GM23338 (cell line): Measurements from ENCODE around the gene SEZ6. TPM values are rescaled to one million over a fixed set of nuclear protein-coding genes. Genes with fewer than 3 reads are reported as not detected.

Experiments
- ATAC-seq: fragments of 200-7000 bp; cut with Tn5 transposase; 3 replicates; pipeline ENCODE4 v1.9.1; 2020
- DNase-seq: peaks from one replicate; pipeline ENCODE4 v3.0.0-alpha.2; 2015; ENCODE audit warnings: low spot score
- H2AFZ ChIP-seq: fragments of 200-600 bp; sonication (generic); 2 replicates; pipeline ENCODE4 v1.8.0; 2016; ENCODE audit warnings: antibody characterized with exemption, mild to moderate bottlenecking, moderate library complexity
- H3F3A ChIP-seq: fragments of 200-600 bp; sonication (generic); replicated peaks from 2 replicates; pipeline ENCODE4 v1.8.0; 2017; ENCODE audit warnings: antibody characterized with exemption, mixed run types, low read depth
- H3K27ac ChIP-seq: fragments of 200-600 bp; sonication (generic); 2 replicates; pipeline ENCODE4 v1.6.1; 2016; ENCODE audit warnings: low read depth
- H3K27me3 ChIP-seq: fragments of 200-600 bp; sonication (generic); 2 replicates; pipeline ENCODE4 v1.8.0; 2016; ENCODE audit warnings: mild to moderate bottlenecking, mixed run types, moderate library complexity; ENCODE audit not compliant: insufficient read depth
- H3K36me3 ChIP-seq: fragments of 200-600 bp; sonication (generic); 2 replicates; pipeline ENCODE4 v1.8.0; 2016; ENCODE audit warnings: mild to moderate bottlenecking; ENCODE audit not compliant: insufficient read depth
- H3K4me1 ChIP-seq: fragments of 200-600 bp; sonication (generic); 2 replicates; pipeline ENCODE4 v1.8.0; 2016; ENCODE audit warnings: mild to moderate bottlenecking, moderate library complexity; ENCODE audit not compliant: insufficient read depth
- H3K4me2 ChIP-seq: fragments of 200-600 bp; sonication (generic); 2 replicates; pipeline ENCODE4 v1.7.1; 2017; ENCODE audit warnings: mixed run types
- H3K4me3 ChIP-seq: fragments of 200-600 bp; sonication (generic); 2 replicates; pipeline ENCODE4 v1.6.1; 2016; ENCODE audit warnings: mixed run types
- H3K79me2 ChIP-seq: fragments of 200-600 bp; sonication (generic); replicated peaks from 2 replicates; pipeline ENCODE4 v1.8.0; 2017; ENCODE audit warnings: mild to moderate bottlenecking; ENCODE audit not compliant: insufficient read depth
- H3K9me2 ChIP-seq: fragments of 200-600 bp; sonication (generic); 2 replicates; pipeline ENCODE4 v1.8.0; 2017; ENCODE audit not compliant: insufficient read depth
- H4K20me1 ChIP-seq: fragments of 200-600 bp; sonication (generic); replicated peaks from 2 replicates; pipeline ENCODE4 v1.8.0; 2017; ENCODE audit warnings: mild to moderate bottlenecking; ENCODE audit not compliant: insufficient read depth
- H3K27ac Mint-ChIP-seq: 2 replicates; pipeline ENCODE4 v1.8.0; 2020; ENCODE audit warnings: inconsistent platforms, mild to moderate bottlenecking, moderate library complexity, mixed read lengths
- H3K27me3 Mint-ChIP-seq: 3 replicates; pipeline ENCODE4 v1.8.0; 2022; ENCODE audit warnings: low read depth, mild to moderate bottlenecking, moderate library complexity, mixed read lengths, inconsistent platforms; ENCODE audit not compliant: insufficient read depth, poor library complexity
- H3K36me3 Mint-ChIP-seq: 3 replicates; pipeline ENCODE4 v1.8.0; 2021; ENCODE audit warnings: low read depth, mild to moderate bottlenecking, inconsistent platforms, moderate library complexity, mixed read lengths
- H3K4me1 Mint-ChIP-seq: 3 replicates; pipeline ENCODE4 v1.8.0; 2020; ENCODE audit warnings: mild to moderate bottlenecking, inconsistent platforms, mixed read lengths
- H3K4me3 Mint-ChIP-seq: 3 replicates; pipeline ENCODE4 v1.8.0; 2021; ENCODE audit warnings: moderate library complexity, mild to moderate bottlenecking, inconsistent platforms, mixed read lengths
- H3K9me3 Mint-ChIP-seq: 3 replicates; pipeline ENCODE4 v1.8.0; 2020; ENCODE audit warnings: moderate library complexity, mild to moderate bottlenecking, inconsistent platforms, mixed read lengths
- CREB1 ChIP-seq: fragments of 250-450 bp; sonication (Bioruptor Pico); IDR thresholded peaks from 2 replicates; pipeline ENCODE4 v1.5.0; 2020; ENCODE audit warnings: low read depth, mild to moderate bottlenecking, moderate library complexity
- EZH2 ChIP-seq: fragments of 200-600 bp; sonication (generic); IDR thresholded peaks from one replicate; pipeline ENCODE4 v1.8.0; 2017; ENCODE audit warnings: antibody characterized with exemption, mild to moderate bottlenecking, low read depth; ENCODE audit not compliant: unreplicated experiment
- EZH2phosphoT487 ChIP-seq: fragments of 200-600 bp; sonication (generic); IDR thresholded peaks from one replicate; pipeline ENCODE4 v1.8.1; 2018; ENCODE audit warnings: antibody characterized with exemption; ENCODE audit not compliant: unreplicated experiment
- JUNB ChIP-seq: IDR thresholded peaks from one replicate; pipeline ENCODE4 v1.6.1; 2016; ENCODE audit warnings: antibody characterized with exemption; ENCODE audit not compliant: unreplicated experiment
- NANOG ChIP-seq: IDR thresholded peaks from 2 replicates; pipeline ENCODE4 v1.6.1; 2016; ENCODE audit warnings: antibody characterized with exemption, borderline replicate concordance
- POLR2AphosphoS5 ChIP-seq: IDR thresholded peaks from 2 replicates; pipeline ENCODE4 v1.6.1; 2016; ENCODE audit warnings: antibody characterized with exemption, low read depth
- STAT1 ChIP-seq: IDR thresholded peaks from one replicate; pipeline ENCODE4 v1.6.1; 2016; ENCODE audit warnings: antibody characterized with exemption; ENCODE audit not compliant: unreplicated experiment
- ZNF114 ChIP-seq: fragments of 250-450 bp; sonication (Bioruptor Pico); IDR thresholded peaks from 2 replicates; pipeline ENCODE4 v1.5.0; 2020; ENCODE audit warnings: mild to moderate bottlenecking, moderate library complexity
- ZNF331 ChIP-seq: fragments of 250-450 bp; sonication (Bioruptor Pico); IDR thresholded peaks from 2 replicates; pipeline ENCODE4 v1.5.0; 2020; ENCODE audit warnings: low read depth, mild to moderate bottlenecking, moderate library complexity
- polyA plus RNA-seq: library from polyadenylated mRNA; unstranded; fragments of >200 nt; fragmentation: Nextera tagmentation; extraction: Ambion mirVana; gene quantifications from 2 replicates; pipeline ENCODE4 v1.2.1, GENCODE V29; 2016
- total RNA-seq: library from RNA; depleted of rRNA; stranded (reverse); fragments of >200 nt; shearing (Covaris generic); gene quantifications from 2 replicates; pipeline ENCODE4 v1.2.3, GENCODE V29; 2014
- TF ChIP-seq, protein P1 (sequence below): IDR thresholded peaks from one replicate; pipeline ENCODE4 v1.6.1; 2018; ENCODE audit warnings: antibody characterized with exemption; ENCODE audit not compliant: unreplicated experiment
- TF ChIP-seq, protein P2 (sequence below): IDR thresholded peaks from 2 replicates; pipeline ENCODE4 v1.6.1; 2016; ENCODE audit warnings: antibody characterized with exemption

The SEZ6 gene
- total and polyA plus RNA-seq, 2 experiments from 2014 or later, result 1.0 to 6.5 TPM

GRCh38 chr17:28956861-28957260 lies 49.0 kb downstream of the SEZ6 start (continued):
- no peak for TF ChIP-seq NANOG
- no peak for TF ChIP-seq ZNF331 (CRISPR knock-in tag)
- TF ChIP-seq EZH2, result no peak
- TF ChIP-seq, protein P1, sequence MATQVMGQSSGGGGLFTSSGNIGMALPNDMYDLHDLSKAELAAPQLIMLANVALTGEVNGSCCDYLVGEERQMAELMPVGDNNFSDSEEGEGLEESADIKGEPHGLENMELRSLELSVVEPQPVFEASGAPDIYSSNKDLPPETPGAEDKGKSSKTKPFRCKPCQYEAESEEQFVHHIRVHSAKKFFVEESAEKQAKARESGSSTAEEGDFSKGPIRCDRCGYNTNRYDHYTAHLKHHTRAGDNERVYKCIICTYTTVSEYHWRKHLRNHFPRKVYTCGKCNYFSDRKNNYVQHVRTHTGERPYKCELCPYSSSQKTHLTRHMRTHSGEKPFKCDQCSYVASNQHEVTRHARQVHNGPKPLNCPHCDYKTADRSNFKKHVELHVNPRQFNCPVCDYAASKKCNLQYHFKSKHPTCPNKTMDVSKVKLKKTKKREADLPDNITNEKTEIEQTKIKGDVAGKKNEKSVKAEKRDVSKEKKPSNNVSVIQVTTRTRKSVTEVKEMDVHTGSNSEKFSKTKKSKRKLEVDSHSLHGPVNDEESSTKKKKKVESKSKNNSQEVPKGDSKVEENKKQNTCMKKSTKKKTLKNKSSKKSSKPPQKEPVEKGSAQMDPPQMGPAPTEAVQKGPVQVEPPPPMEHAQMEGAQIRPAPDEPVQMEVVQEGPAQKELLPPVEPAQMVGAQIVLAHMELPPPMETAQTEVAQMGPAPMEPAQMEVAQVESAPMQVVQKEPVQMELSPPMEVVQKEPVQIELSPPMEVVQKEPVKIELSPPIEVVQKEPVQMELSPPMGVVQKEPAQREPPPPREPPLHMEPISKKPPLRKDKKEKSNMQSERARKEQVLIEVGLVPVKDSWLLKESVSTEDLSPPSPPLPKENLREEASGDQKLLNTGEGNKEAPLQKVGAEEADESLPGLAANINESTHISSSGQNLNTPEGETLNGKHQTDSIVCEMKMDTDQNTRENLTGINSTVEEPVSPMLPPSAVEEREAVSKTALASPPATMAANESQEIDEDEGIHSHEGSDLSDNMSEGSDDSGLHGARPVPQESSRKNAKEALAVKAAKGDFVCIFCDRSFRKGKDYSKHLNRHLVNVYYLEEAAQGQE, result no peak

DNA sequence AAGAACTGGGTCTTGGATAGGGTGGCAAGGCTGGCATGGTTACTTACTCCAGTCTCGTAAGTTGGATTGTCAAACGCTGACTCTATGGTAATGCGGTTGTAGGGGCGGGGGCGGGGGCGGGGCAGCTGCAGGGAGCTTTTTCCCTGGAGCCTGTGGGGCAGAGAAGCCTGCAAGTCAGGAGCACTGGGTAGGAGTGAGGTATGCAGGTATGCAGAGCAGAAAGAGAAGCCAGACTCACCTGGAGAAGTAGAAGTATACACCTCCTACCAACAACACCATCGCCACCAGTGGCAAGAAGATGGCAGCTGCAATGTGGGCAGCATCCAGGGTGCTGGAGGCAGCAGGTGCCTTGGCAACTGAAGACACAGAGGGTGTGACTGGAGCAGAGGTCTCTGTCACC lies 49.7 kb downstream of the SEZ6 start:
- no peak overlapping the region for H3K4me2 ChIP-seq
- no peaks in the 10 kb centered on the region for H4K20me1 ChIP-seq
- no peaks in the 10 kb centered on the region for H3K36me3 ChIP-seq
- H3K27ac ChIP-seq, result no peak overlapping the region
- H2AFZ ChIP-seq, result no peak overlapping the region
- no peaks in the 10 kb centered on the region for H3K9me2 ChIP-seq
- no peaks in the 10 kb centered on the region for H3K27me3 ChIP-seq
- Mint-ChIP-seq H3K9me3 (no peaks in the 10 kb centered on the region), H3K27me3 (peaks cover 2% of the 10 kb centered on the region), H3K4me3 (no peak overlapping the region), H3K27ac (peak overlapping the region; percentile 58; the same call in 1 of the 2 replicates), H3K36me3 (no peaks in the 10 kb centered on the region), H3K4me1 (peaks cover 15% of the 10 kb centered on the region)
- H3F3A ChIP-seq, result 0 out of 2 replicates have a peak, but pooled peaks cover 10% of the 10 kb centered on the region
- H3K4me3 ChIP-seq, result no peak overlapping the region
- peak; percentile 1; the same call in 2 of the 3 replicates for ATAC-seq
- H3K79me2 ChIP-seq, result no peaks in the 10 kb centered on the region
- peaks cover 7% of the 10 kb centered on the region; the same call in 1 of the 2 replicates for H3K4me1 ChIP-seq
- DNase-seq, result peak; percentile 57
- TF ChIP-seq ZNF331 (CRISPR knock-in tag) (no peak), EZH2phosphoT487 (no peak), POLR2AphosphoS5 (no peak), ZNF114 (CRISPR knock-in tag) (no peak), EZH2 (no peak), NANOG (no peak), JUNB (no peak), STAT1 (no peak), CREB1 (no peak)
- TF ChIP-seq, protein P1, result no peak
- TF ChIP-seq, protein P2, sequence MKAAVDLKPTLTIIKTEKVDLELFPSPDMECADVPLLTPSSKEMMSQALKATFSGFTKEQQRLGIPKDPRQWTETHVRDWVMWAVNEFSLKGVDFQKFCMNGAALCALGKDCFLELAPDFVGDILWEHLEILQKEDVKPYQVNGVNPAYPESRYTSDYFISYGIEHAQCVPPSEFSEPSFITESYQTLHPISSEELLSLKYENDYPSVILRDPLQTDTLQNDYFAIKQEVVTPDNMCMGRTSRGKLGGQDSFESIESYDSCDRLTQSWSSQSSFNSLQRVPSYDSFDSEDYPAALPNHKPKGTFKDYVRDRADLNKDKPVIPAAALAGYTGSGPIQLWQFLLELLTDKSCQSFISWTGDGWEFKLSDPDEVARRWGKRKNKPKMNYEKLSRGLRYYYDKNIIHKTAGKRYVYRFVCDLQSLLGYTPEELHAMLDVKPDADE, result no peak
